Large intestine (tissue), 3 donors: Measurements from ENCODE around the gene GGT6. TPM values are rescaled to one million over a fixed set of nuclear protein-coding genes. Genes with fewer than 3 reads are reported as not detected.

Experiments used
- DNase-seq, 2 donors: peaks; one replicate each; pipeline versions ENCODE4 v3.0.0 to v3.0.0-alpha.2; 2013
- H3K27ac ChIP-seq: one replicate; pipeline ENCODE4 v1.5.1; 2013; ENCODE audit warnings: low read length
- H3K27me3 ChIP-seq: 2 replicates; pipeline ENCODE4 v1.6.1; 2013; ENCODE audit warnings: low read length; ENCODE audit not compliant: control insufficient read depth, insufficient read depth
- H3K36me3 ChIP-seq: 2 replicates; pipeline ENCODE4 v1.6.1; 2013; ENCODE audit warnings: low read length; ENCODE audit not compliant: control insufficient read depth, insufficient read depth
- H3K4me1 ChIP-seq: one replicate; pipeline ENCODE4 v1.6.1; 2013; ENCODE audit warnings: low read length; ENCODE audit not compliant: control insufficient read depth, insufficient read depth
- H3K4me3 ChIP-seq: one replicate; pipeline ENCODE4 v1.5.1; 2013; ENCODE audit warnings: low read length
- H3K9me3 ChIP-seq: one replicate; pipeline ENCODE4 v1.6.1; 2013; ENCODE audit warnings: mild to moderate bottlenecking, low read depth, low read length, moderate library complexity; ENCODE audit not compliant: control insufficient read depth
- WGBS: methylation state at CpG from one replicate; pipeline ENCODE4 v1.1.5; 2013; ENCODE audit warnings: low lambda C conversion rate; ENCODE audit not compliant: insufficient coverage; 5-methylcytosine and 5-hydroxymethylcytosine counted together
- polyA plus RNA-seq: library from polyadenylated mRNA; unstranded; fragments of 120-200 nt; gene quantifications from one replicate; pipeline ENCODE4 v1.2.1, GENCODE V29; 2013

GGT6 gene
- polyA plus RNA-seq, 1 donor = 2.7 TPM

GRCh38 chr17:4562015-4562969, 1.9 kb upstream of the GGT6 start:
- Histone ChIP-seq H3K9me3 (no peaks in the 10 kb centered on the region), H3K36me3 (no peaks in the 10 kb centered on the region), H3K27ac (peak overlapping the region; percentile 55), H3K27me3 (no peaks in the 10 kb centered on the region), H3K4me1 (peaks cover 39% of the 10 kb centered on the region), H3K4me3 (no peak overlapping the region)
- peak; percentile 59 to 85 for DNase-seq
- 20% methylated on average over 1 of the region's 8 CpGs for WGBS

GRCh38 chr17:4560837-4561256, 470 bp upstream of the GGT6 start:
- Histone ChIP-seq H3K27ac (peak overlapping the region; percentile 47), H3K27me3 (no peaks in the 10 kb centered on the region), H3K36me3 (no peaks in the 10 kb centered on the region), H3K9me3 (no peaks in the 10 kb centered on the region), H3K4me1 (peaks cover 39% of the 10 kb centered on the region), H3K4me3 (no peak overlapping the region)
- no CpG with 5 or more reads among the region's 11 CpGs for WGBS
- DNase-seq = no peak

GRCh38 chr17:4559966-4560365, 411 bp downstream of the GGT6 start:
- no peaks in the 10 kb centered on the region for H3K36me3 ChIP-seq
- H3K27me3 ChIP-seq = no peaks in the 10 kb centered on the region
- peak in 1 of 2 donors; percentile 54 for DNase-seq
- no CpG with 5 or more reads among the region's 5 CpGs for WGBS
- H3K4me1 ChIP-seq = peaks cover 41% of the 10 kb centered on the region
- H3K9me3 ChIP-seq = no peaks in the 10 kb centered on the region
- peak overlapping the region; percentile 47 for H3K27ac ChIP-seq
- no peak overlapping the region for H3K4me3 ChIP-seq

- Histone ChIP-seq H3K36me3 (no peaks in the 10 kb centered on the region), H3K4me3 (no peak overlapping the region), H3K27me3 (no peaks in the 10 kb centered on the region), H3K9me3 (no peaks in the 10 kb centered on the region), H3K4me1 (peaks cover 42% of the 10 kb centered on the region), H3K27ac (no peak overlapping the region)
- no peak for DNase-seq
- WGBS = no CpG with 5 or more reads among the region's 17 CpGs
These were observed 1.1 kb downstream of the GGT6 start for GRCh38 chr17:4559139-4559791.

- H3K27ac ChIP-seq = no peak overlapping the region
- no peak for DNase-seq
- WGBS = no CpG with 5 or more reads among the region's 24 CpGs
- peaks cover 2% of the 10 kb centered on the region for H3K36me3 ChIP-seq
- no peaks in the 10 kb centered on the region for H3K9me3 ChIP-seq
- peaks cover 46% of the 10 kb centered on the region for H3K4me1 ChIP-seq
- H3K4me3 ChIP-seq = no peak overlapping the region
- H3K27me3 ChIP-seq = no peaks in the 10 kb centered on the region
These were observed 1.9 kb downstream of the GGT6 start for GRCh38 chr17:4558347-4558971.

- DNase-seq = no peak
- H3K4me1 ChIP-seq = peaks cover 44% of the 10 kb centered on the region
- peaks cover 7% of the 10 kb centered on the region for H3K36me3 ChIP-seq
- WGBS = no CpG with 5 or more reads among the region's 6 CpGs
- H3K4me3 ChIP-seq = no peak overlapping the region
- H3K27me3 ChIP-seq = no peaks in the 10 kb centered on the region
- no peaks in the 10 kb centered on the region for H3K9me3 ChIP-seq
- H3K27ac ChIP-seq = no peak overlapping the region
These were observed 2.6 kb downstream of the GGT6 start for GRCh38 chr17:4557626-4558346.

- 83% methylated on average over 1 of the region's 4 CpGs for WGBS
- no peaks in the 10 kb centered on the region for H3K27me3 ChIP-seq
- DNase-seq = no peak
- no peak overlapping the region for H3K27ac ChIP-seq
- no peak overlapping the region for H3K4me3 ChIP-seq
- peaks cover 14% of the 10 kb centered on the region for H3K36me3 ChIP-seq
- H3K4me1 ChIP-seq = peaks cover 37% of the 10 kb centered on the region
- H3K9me3 ChIP-seq = no peaks in the 10 kb centered on the region
These were observed 3.4 kb downstream of the GGT6 start for GRCh38 chr17:4556996-4557395.

GRCh38 chr17:4555873-4556759, 4.3 kb downstream of the GGT6 start:
- WGBS = 50% methylated on average over 3 of the region's 17 CpGs
- peak overlapping the region; percentile 58 for H3K27ac ChIP-seq
- H3K4me1 ChIP-seq = peaks cover 30% of the 10 kb centered on the region
- H3K36me3 ChIP-seq = peaks cover 21% of the 10 kb centered on the region
- no peaks in the 10 kb centered on the region for H3K27me3 ChIP-seq
- H3K4me3 ChIP-seq = peak overlapping the region; percentile 76
- DNase-seq = no peak
- no peaks in the 10 kb centered on the region for H3K9me3 ChIP-seq

- H3K27ac ChIP-seq = peak within 1 kb of the TSS; percentile 58
- peak within 1 kb of the TSS; percentile 76 for H3K4me3 ChIP-seq
- peaks cover 30% of the 10 kb centered on the region for H3K36me3 ChIP-seq
- DNase-seq = peak; percentile 96 to 97
- H3K27me3 ChIP-seq = no peaks in the 10 kb centered on the region
- no CpG with 5 or more reads among the region's 69 CpGs for WGBS
- no peaks in the 10 kb centered on the region for H3K9me3 ChIP-seq
- peaks cover 21% of the 10 kb centered on the region for H3K4me1 ChIP-seq
These were observed 5.2 kb downstream of the GGT6 start, which contains the start of gene MYBBP1A for GRCh38 chr17:4554997-4555799. TSS of gene MYBBP1A (minus strand) at chr17:4555384. CDS start at chr17:4555324, 60 bp downstream.
